Breast epithelium (tissue), 3 donors: ENCODE measurements around the gene FNTB.

Source experiments
- POLR2A ChIP-seq: fragments of 450-650 bp; IDR thresholded peaks from one replicate; pipeline ENCODE4 v1.6.1; 2016; ENCODE audit warnings: antibody characterized with exemption, mild to moderate bottlenecking, moderate library complexity
- POLR2AphosphoS5 ChIP-seq, 3 donors: sonication (generic); formaldehyde crosslinking; IDR thresholded peaks; one replicate each; pipeline ENCODE4 v1.6.1; 2017; ENCODE audit warnings: antibody characterized with exemption in 3 of 3
- TF ChIP-seq, protein P1 (sequence below), 3 donors: fragments of 450-650 bp; IDR thresholded peaks; one replicate each; pipeline ENCODE4 v1.5.1; 2016 to 2017; ENCODE audit warnings: antibody characterized with exemption in 3 of 3, mild to moderate bottlenecking in 3 of 3, moderate library complexity in 3 of 3

DNA sequence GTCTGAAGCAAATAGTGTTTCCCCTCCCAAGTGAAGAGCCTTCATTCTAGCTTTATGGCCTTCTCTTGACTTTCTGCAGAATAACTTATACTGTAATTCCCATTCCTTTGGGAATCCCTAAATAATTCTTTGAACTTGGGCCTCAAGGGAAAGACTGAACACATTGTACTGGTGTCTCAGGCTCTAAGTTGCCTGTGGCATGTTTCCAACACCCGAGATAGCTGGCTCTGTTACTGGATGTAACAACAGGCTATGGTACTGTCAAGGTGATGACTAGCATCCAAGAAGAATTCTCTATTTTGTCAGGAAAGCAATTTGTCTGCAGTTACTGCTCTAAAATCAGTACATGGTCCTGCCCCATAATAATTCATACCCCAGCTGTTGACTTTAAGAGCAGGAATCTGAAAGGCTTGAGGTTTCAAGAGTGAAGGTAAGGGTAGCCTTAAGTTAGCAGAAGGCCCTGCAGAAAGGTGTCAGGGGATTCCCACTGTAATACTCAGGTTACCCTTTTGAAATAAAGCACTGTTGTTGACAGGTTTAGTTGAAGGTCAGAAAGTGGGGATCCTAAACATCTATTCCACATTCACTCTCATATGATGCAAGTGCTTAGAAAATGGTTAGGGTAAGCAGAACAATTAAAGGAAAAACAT lies 49.4 kb upstream of the FNTB start:
- TF ChIP-seq, protein P1, sequence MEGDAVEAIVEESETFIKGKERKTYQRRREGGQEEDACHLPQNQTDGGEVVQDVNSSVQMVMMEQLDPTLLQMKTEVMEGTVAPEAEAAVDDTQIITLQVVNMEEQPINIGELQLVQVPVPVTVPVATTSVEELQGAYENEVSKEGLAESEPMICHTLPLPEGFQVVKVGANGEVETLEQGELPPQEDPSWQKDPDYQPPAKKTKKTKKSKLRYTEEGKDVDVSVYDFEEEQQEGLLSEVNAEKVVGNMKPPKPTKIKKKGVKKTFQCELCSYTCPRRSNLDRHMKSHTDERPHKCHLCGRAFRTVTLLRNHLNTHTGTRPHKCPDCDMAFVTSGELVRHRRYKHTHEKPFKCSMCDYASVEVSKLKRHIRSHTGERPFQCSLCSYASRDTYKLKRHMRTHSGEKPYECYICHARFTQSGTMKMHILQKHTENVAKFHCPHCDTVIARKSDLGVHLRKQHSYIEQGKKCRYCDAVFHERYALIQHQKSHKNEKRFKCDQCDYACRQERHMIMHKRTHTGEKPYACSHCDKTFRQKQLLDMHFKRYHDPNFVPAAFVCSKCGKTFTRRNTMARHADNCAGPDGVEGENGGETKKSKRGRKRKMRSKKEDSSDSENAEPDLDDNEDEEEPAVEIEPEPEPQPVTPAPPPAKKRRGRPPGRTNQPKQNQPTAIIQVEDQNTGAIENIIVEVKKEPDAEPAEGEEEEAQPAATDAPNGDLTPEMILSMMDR (IDR thresholded peaks at IDR 0.05), result no peak
- TF ChIP-seq POLR2AphosphoS5 (IDR thresholded peaks at IDR 0.05) (no peak), POLR2A (no peak)
